OCI-LY1 (cell line): ENCODE measurements around the gene PTPN11.

ENCODE experiments used
- CTCF ChIP-seq: fragments of 200-600 bp; sonication (generic), shearing (Covaris generic); IDR thresholded peaks from 2 replicates; pipeline ENCODE4 v1.5.1; 2017; ENCODE audit warnings: mild to moderate bottlenecking, antibody characterized with exemption, low read length, moderate library complexity, mixed read lengths
- EZH2 ChIP-seq: fragments of 200-600 bp; sonication (generic), shearing (Covaris generic); IDR thresholded peaks from 2 replicates; pipeline ENCODE4 v1.8.0; 2017; ENCODE audit warnings: borderline replicate concordance, mixed run types, mild to moderate bottlenecking, antibody characterized with exemption, low read length, moderate library complexity, mixed read lengths

- TF ChIP-seq CTCF (no peak), EZH2 (no peak)
Observed at GRCh38 chr12:112527501-112527900, 108.8 kb downstream of the PTPN11 start.
